SK-N-SH treated with all-trans-retinoic acid at 6 μM for 48 hours (cell line): ENCODE data around the gene ANO10.
"Not testable (repeated sequence)": the region's sequence is repeated elsewhere in the genome, so short reads cannot be mapped to it uniquely, and the experiment has no call there.

Experiments used
- ATAC-seq: fragments of 200-7000 bp; cut with Tn5 transposase; 3 replicates; pipeline ENCODE4 v1.9.1; 2020; ENCODE audit warnings: mild to moderate bottlenecking, moderate library complexity
- ARNTL ChIP-seq: fragments of 450-650 bp; formaldehyde crosslinking; IDR thresholded peaks from 2 replicates; pipeline ENCODE4 v1.5.0; 2020; ENCODE audit warnings: low read depth, mild to moderate bottlenecking, moderate library complexity, borderline replicate concordance
- BACH2 ChIP-seq: fragments of 250-450 bp; sonication (Bioruptor Pico); IDR thresholded peaks from 2 replicates; pipeline ENCODE4 v1.9.0; 2021; ENCODE audit warnings: mild to moderate bottlenecking, borderline replicate concordance
- ESRRG ChIP-seq: fragments of 250-450 bp; sonication (Bioruptor Pico); IDR thresholded peaks from 2 replicates; pipeline ENCODE4 v1.6.1; 2021; ENCODE audit warnings: mild to moderate bottlenecking
- GLIS3 ChIP-seq: fragments of 250-450 bp; sonication (Bioruptor Pico); IDR thresholded peaks from 2 replicates; pipeline ENCODE4 v1.5.0; 2020; ENCODE audit warnings: mild to moderate bottlenecking, moderate library complexity
- ISL1 ChIP-seq: fragments of 250-450 bp; sonication (Bioruptor Pico); IDR thresholded peaks from 2 replicates; pipeline ENCODE4 v2.1.2; 2022; ENCODE audit warnings: mild to moderate bottlenecking, moderate library complexity
- OSR1 ChIP-seq: fragments of 250-450 bp; sonication (Bioruptor Pico); IDR thresholded peaks from 2 replicates; pipeline ENCODE4 v1.8.0; 2022; ENCODE audit warnings: moderate library complexity, mild to moderate bottlenecking, inconsistent platforms
- PPARA ChIP-seq: fragments of 250-450 bp; sonication (Bioruptor Pico); IDR thresholded peaks from 2 replicates; pipeline ENCODE4 v1.5.0; 2020; ENCODE audit warnings: mild to moderate bottlenecking, borderline replicate concordance
- RARB ChIP-seq: fragments of 250-450 bp; sonication (Bioruptor Pico); IDR thresholded peaks from 2 replicates; pipeline ENCODE4 v1.8.0; 2021; ENCODE audit warnings: mild to moderate bottlenecking, moderate library complexity
- SNAI2 ChIP-seq: fragments of 250-450 bp; sonication (Bioruptor Pico); IDR thresholded peaks from 2 replicates; pipeline ENCODE4 v1.5.0; 2020; ENCODE audit warnings: mild to moderate bottlenecking, moderate library complexity
- TCF4 ChIP-seq: fragments of 250-450 bp; sonication (Bioruptor Pico); IDR thresholded peaks from 2 replicates; pipeline ENCODE4 v1.8.0; 2021; ENCODE audit warnings: mild to moderate bottlenecking, moderate library complexity, borderline replicate concordance
- TOX ChIP-seq: fragments of 250-450 bp; sonication (Bioruptor Pico); IDR thresholded peaks from 2 replicates; pipeline ENCODE4 v1.8.0; 2021; ENCODE audit warnings: mild to moderate bottlenecking, moderate library complexity, borderline replicate concordance
- ZC3H10 ChIP-seq: fragments of 250-450 bp; sonication (Bioruptor Pico); IDR thresholded peaks from 2 replicates; pipeline ENCODE4 v1.5.1; 2021; ENCODE audit warnings: mild to moderate bottlenecking, moderate library complexity
- ZFP3 ChIP-seq: fragments of 250-450 bp; sonication (Bioruptor Pico); IDR thresholded peaks from 2 replicates; pipeline ENCODE4 v1.5.0; 2020; ENCODE audit warnings: mild to moderate bottlenecking, moderate library complexity
- ZNF565 ChIP-seq: fragments of 450-650 bp; formaldehyde crosslinking; conservative IDR thresholded peaks from 2 replicates; pipeline ENCODE4 v1.5.0; 2020; ENCODE audit warnings: low read depth, mild to moderate bottlenecking, moderate library complexity
- ZNF70 ChIP-seq: fragments of 450-650 bp; formaldehyde crosslinking; IDR thresholded peaks from 2 replicates; pipeline ENCODE4 v1.5.0; 2020; ENCODE audit warnings: mild to moderate bottlenecking, moderate library complexity
- ZNF8 ChIP-seq: fragments of 450-650 bp; formaldehyde crosslinking; IDR thresholded peaks from 2 replicates; pipeline ENCODE4 v1.5.0; 2020; ENCODE audit warnings: mild to moderate bottlenecking, moderate library complexity
- TF ChIP-seq, protein P1 (sequence below): fragments of 250-450 bp; sonication (Bioruptor Pico); IDR thresholded peaks from 2 replicates; pipeline ENCODE4 v1.8.0; 2021; ENCODE audit warnings: low read depth, mild to moderate bottlenecking, moderate library complexity, borderline replicate concordance
- TF ChIP-seq, protein P2 (sequence below): fragments of 250-450 bp; sonication (Bioruptor Pico); IDR thresholded peaks from 2 replicates; pipeline ENCODE4 v1.5.1; 2020; ENCODE audit warnings: low read depth, mild to moderate bottlenecking, moderate library complexity
- TF ChIP-seq, protein P3 (sequence below): fragments of 250-450 bp; sonication (Bioruptor Pico); IDR thresholded peaks from 2 replicates; pipeline ENCODE4 v1.5.0; 2020; ENCODE audit warnings: mild to moderate bottlenecking, moderate library complexity
- TF ChIP-seq, protein P4 (sequence below): fragments of 250-450 bp; sonication (Bioruptor Pico); IDR thresholded peaks from 2 replicates; pipeline ENCODE4 v1.5.1; 2021; ENCODE audit warnings: mild to moderate bottlenecking, moderate library complexity
- TF ChIP-seq, protein P5 (sequence below): fragments of 250-450 bp; sonication (Bioruptor Pico); IDR thresholded peaks from 2 replicates; pipeline ENCODE4 v1.8.0; 2020; ENCODE audit warnings: mild to moderate bottlenecking, moderate library complexity, borderline replicate concordance

The ANO10 gene

DNA sequence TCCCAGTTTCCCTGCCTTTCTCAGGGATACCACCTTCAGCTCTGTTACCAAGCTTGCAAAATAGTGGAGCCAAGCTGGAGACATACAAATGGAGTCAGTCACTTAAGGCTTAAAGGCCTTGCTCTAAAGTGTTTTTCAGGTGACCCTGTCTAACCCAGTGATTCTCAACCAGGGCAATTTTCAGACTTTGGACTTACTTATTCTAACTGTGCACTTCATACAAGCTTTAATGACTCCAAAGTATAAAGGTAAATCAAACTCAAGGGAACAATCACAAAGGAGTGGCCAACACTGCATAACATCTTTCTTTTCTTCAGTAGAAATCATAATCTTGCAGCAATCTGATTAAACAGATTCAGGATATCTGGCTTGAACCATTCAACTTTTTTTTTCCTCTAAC is 9.4 kb downstream of the ANO10 start:
- TF ChIP-seq ESRRG (CRISPR knock-in tag) (no peak), ZNF70 (CRISPR knock-in tag) (no peak)
- TF ChIP-seq, protein P1, sequence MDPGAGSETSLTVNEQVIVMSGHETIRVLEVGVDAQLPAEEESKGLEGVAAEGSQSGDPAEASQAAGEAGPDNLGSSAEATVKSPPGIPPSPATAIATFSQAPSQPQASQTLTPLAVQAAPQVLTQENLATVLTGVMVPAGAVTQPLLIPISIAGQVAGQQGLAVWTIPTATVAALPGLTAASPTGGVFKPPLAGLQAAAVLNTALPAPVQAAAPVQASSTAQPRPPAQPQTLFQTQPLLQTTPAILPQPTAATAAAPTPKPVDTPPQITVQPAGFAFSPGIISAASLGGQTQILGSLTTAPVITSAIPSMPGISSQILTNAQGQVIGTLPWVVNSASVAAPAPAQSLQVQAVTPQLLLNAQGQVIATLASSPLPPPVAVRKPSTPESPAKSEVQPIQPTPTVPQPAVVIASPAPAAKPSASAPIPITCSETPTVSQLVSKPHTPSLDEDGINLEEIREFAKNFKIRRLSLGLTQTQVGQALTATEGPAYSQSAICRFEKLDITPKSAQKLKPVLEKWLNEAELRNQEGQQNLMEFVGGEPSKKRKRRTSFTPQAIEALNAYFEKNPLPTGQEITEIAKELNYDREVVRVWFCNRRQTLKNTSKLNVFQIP (CRISPR knock-in tag) = no peak
- ATAC-seq = no peak

DNA sequence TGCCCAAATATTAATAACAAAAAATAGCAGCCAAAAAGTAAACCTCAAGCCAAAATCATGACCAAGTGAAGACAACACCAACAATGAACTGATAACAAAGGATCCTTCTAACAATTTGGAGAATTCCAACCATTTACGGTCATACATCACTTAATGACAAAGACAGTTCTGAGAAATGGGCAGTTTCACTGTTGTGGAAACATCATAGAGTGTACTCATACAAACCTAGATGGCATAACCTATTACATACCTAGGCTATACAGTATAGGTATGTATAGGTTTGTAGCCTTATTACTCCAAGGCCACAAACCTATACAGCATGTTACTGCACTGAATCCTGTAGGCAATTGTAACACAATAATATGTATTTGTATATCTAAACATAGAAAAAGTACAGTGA is 12.4 kb downstream of the ANO10 start:
- no peak for ATAC-seq
- no peak for TF ChIP-seq ISL1 (CRISPR knock-in tag)
- no peak for TF ChIP-seq ZC3H10 (CRISPR knock-in tag)
- TF ChIP-seq, protein P1 (CRISPR knock-in tag) = no peak
- TF ChIP-seq TOX (CRISPR knock-in tag) = no peak
- no peak for TF ChIP-seq ARNTL
- TF ChIP-seq ZFP3 (CRISPR knock-in tag) = no peak
- TF ChIP-seq, protein P2, sequence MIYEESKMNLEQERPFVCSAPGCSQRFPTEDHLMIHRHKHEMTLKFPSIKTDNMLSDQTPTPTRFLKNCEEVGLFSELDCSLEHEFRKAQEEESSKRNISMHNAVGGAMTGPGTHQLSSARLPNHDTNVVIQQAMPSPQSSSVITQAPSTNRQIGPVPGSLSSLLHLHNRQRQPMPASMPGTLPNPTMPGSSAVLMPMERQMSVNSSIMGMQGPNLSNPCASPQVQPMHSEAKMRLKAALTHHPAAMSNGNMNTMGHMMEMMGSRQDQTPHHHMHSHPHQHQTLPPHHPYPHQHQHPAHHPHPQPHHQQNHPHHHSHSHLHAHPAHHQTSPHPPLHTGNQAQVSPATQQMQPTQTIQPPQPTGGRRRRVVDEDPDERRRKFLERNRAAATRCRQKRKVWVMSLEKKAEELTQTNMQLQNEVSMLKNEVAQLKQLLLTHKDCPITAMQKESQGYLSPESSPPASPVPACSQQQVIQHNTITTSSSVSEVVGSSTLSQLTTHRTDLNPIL = no peak
- no peak for TF ChIP-seq BACH2 (CRISPR knock-in tag)
- TF ChIP-seq PPARA = no peak
- no peak for TF ChIP-seq SNAI2 (CRISPR knock-in tag)
- TF ChIP-seq GLIS3 (CRISPR knock-in tag) = no peak
- TF ChIP-seq OSR1 (CRISPR knock-in tag) = no peak

DNA sequence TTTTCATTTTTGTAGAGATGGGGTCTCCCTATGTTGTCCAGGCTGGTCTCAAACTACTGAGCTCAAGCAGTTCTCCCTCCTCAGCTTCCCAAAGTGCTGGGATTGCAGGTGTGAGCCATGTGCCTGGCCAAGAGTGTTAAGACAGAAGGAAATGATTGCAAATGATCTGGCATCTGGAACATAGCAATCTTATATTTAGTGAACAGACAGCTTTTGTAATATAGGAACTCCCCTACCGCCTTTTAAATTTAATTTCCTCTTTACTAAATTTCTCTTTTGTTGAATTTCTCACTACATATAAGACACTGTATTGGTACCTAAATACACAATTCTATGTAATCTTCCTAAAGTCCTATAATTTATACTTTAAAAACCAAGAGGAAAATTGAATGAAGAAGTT is 13.1 kb downstream of the ANO10 start:
- no peak for TF ChIP-seq TOX (CRISPR knock-in tag)
- no peak for TF ChIP-seq OSR1 (CRISPR knock-in tag)
- no peak for TF ChIP-seq ESRRG (CRISPR knock-in tag)
- no peak for TF ChIP-seq ISL1 (CRISPR knock-in tag)
- ATAC-seq = no peak

DNA sequence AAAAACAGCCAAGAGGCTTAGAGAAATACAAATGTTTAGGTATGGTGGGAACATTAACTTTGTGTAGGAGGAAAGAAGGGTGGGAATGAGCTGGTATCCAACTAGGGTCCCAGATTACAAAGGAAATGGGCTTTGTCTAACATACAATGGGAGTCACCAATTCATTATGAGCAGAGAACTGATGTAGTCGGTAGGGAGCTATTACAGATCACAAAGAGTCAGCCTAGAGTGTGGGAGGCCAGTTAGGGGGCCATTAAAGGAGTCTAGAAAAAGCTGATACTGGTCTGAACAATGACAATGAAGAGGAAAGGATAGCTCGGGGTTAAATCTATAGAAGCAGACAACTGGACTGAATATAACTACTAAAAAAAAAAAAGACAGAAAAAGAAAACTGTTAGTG is 15.5 kb downstream of the ANO10 start:
- TF ChIP-seq, protein P3, sequence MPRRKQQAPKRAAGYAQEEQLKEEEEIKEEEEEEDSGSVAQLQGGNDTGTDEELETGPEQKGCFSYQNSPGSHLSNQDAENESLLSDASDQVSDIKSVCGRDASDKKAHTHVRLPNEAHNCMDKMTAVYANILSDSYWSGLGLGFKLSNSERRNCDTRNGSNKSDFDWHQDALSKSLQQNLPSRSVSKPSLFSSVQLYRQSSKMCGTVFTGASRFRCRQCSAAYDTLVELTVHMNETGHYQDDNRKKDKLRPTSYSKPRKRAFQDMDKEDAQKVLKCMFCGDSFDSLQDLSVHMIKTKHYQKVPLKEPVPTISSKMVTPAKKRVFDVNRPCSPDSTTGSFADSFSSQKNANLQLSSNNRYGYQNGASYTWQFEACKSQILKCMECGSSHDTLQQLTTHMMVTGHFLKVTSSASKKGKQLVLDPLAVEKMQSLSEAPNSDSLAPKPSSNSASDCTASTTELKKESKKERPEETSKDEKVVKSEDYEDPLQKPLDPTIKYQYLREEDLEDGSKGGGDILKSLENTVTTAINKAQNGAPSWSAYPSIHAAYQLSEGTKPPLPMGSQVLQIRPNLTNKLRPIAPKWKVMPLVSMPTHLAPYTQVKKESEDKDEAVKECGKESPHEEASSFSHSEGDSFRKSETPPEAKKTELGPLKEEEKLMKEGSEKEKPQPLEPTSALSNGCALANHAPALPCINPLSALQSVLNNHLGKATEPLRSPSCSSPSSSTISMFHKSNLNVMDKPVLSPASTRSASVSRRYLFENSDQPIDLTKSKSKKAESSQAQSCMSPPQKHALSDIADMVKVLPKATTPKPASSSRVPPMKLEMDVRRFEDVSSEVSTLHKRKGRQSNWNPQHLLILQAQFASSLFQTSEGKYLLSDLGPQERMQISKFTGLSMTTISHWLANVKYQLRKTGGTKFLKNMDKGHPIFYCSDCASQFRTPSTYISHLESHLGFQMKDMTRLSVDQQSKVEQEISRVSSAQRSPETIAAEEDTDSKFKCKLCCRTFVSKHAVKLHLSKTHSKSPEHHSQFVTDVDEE = no peak
- TF ChIP-seq, protein P4, sequence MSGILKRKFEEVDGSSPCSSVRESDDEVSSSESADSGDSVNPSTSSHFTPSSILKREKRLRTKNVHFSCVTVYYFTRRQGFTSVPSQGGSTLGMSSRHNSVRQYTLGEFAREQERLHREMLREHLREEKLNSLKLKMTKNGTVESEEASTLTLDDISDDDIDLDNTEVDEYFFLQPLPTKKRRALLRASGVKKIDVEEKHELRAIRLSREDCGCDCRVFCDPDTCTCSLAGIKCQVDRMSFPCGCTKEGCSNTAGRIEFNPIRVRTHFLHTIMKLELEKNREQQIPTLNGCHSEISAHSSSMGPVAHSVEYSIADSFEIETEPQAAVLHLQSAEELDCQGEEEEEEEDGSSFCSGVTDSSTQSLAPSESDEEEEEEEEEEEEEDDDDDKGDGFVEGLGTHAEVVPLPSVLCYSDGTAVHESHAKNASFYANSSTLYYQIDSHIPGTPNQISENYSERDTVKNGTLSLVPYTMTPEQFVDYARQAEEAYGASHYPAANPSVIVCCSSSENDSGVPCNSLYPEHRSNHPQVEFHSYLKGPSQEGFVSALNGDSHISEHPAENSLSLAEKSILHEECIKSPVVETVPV (CRISPR knock-in tag) = no peak
- TF ChIP-seq, protein P2 = no peak
- TF ChIP-seq TOX (CRISPR knock-in tag) (no peak), ISL1 (CRISPR knock-in tag) (no peak), RARB (CRISPR knock-in tag) (no peak), GLIS3 (CRISPR knock-in tag) (no peak), TCF4 (CRISPR knock-in tag) (no peak), PPARA (no peak), SNAI2 (CRISPR knock-in tag) (no peak), ZNF565 (no peak), ZNF70 (CRISPR knock-in tag) (no peak), ESRRG (CRISPR knock-in tag) (no peak), BACH2 (CRISPR knock-in tag) (no peak), ZNF8 (CRISPR knock-in tag) (no peak), OSR1 (CRISPR knock-in tag) (no peak)
- TF ChIP-seq, protein P5, sequence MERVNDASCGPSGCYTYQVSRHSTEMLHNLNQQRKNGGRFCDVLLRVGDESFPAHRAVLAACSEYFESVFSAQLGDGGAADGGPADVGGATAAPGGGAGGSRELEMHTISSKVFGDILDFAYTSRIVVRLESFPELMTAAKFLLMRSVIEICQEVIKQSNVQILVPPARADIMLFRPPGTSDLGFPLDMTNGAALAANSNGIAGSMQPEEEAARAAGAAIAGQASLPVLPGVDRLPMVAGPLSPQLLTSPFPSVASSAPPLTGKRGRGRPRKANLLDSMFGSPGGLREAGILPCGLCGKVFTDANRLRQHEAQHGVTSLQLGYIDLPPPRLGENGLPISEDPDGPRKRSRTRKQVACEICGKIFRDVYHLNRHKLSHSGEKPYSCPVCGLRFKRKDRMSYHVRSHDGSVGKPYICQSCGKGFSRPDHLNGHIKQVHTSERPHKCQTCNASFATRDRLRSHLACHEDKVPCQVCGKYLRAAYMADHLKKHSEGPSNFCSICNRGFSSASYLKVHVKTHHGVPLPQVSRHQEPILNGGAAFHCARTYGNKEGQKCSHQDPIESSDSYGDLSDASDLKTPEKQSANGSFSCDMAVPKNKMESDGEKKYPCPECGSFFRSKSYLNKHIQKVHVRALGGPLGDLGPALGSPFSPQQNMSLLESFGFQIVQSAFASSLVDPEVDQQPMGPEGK (CRISPR knock-in tag) = no peak
- ATAC-seq = no peak

DNA sequence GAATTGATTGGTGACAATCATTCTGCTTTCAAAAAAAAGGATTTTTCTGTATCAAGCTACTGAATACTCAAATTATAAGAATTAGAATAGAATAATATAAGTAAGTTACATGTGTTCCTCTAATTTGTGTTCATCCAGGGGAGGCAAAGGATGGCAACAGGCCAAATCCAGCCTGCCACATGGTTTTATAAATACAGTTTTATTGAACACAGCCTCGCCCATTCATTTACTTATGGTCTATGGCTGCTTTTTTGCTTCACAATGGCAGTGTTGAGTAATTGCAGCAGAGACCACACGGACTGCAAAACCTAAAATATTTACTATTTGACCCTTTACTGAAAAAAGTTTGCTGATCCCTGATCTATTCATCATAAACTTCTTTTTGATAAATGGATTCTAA is 21.9 kb downstream of the ANO10 start:
- ATAC-seq = not testable (repeated sequence)
